GM19324 (cell line): ENCODE results near the gene PDGFRA.
"Not testable (repeated sequence)": the region's sequence is repeated elsewhere in the genome, so short reads cannot be mapped to it uniquely, and the experiment has no call there.

Experiments used
- ATAC-seq: cut with Tn5 transposase; IDR thresholded peaks from one replicate; pipeline ENCODE4 v1.9.1; 2021; ENCODE audit warnings: mild to moderate bottlenecking, moderate library complexity; ENCODE audit not compliant: unreplicated experiment, low FRiP score

Gene PDGFRA

DNA sequence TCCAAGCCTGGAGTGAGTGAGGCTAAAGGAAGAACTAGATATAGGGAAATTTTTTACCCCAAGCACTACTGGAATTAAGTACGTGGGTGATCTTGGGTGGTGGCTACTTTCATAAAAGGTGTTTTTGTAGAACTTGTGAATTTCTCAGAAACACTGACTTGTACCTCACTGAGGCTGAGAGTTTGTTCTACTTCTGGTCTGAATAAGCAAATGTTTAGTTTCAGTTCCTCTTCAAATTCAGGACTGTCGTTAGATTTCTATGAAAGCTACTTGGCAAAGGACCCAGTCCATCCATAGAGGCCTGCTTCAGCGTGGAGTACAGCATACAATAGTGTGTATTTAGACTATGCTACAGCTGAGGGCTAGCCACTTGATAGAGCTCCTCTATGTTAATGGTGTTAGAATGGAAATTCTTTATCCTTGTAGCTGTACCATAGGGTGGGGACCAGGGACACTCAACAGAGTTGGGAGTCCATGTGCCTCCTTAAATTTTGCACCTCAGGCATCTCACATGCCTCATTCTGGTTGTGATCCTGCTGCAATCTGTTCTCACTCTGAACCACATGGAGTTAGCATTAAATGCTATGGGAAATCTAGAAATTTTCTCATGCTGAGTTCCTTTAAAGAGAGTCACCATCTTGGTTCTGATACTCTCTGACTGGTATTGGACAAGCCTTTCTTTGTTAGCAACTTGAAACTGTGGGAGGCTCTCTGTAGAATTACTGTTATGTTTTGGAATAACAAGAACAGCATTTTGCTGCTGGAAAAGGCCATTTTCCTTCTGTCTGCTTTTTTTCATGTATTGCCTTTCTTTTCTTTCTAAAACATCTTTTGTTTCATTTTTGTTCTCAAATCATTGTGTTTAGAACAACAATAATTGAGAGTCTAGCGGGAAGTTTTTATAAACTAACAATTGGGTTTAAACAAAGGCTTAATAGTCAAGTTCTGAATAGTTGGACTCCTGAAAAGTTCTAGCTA lies 86.8 kb downstream of the PDGFRA start:
- ATAC-seq: peak; percentile 98

DNA sequence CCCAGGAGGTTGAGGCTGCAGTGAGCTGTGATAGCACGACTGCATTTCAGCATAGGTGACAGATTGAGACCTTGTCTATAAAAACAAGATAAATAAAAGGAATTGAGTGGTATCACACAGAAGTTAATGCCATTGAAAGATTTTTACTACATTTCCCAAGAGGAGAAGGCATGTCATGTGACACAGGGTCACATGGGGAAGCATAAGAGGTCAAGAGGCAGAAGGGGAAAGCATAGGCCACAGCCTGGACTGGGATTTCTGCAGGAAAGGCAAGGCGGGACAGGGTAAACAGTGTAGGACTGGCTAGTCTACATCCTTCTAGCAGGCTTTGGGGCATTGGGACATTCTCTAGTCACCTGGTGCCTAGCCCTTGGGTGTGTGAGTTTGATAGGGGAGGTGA lies 88.6 kb downstream of the PDGFRA start:
- ATAC-seq: no peak

DNA sequence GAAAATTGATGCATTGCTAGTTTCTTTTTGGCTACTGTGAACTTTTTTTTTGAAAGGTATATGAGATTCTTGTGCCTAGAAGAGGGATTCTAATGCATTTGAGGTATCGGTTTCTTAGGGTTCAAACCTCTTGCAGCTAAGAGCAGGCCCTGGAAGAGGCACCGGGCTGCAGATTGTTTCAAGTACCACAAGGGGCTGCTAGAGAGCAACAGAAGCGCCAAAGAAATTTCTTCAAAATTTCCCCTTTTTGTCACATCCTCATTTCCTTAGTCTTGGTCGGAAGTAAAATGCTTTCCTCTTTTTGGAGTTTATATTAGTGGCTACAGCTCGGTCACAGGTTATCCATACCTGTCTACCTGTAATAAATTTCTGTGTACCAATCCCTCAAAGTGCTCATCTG lies 89.8 kb downstream of the PDGFRA start:
- no peak for ATAC-seq

DNA sequence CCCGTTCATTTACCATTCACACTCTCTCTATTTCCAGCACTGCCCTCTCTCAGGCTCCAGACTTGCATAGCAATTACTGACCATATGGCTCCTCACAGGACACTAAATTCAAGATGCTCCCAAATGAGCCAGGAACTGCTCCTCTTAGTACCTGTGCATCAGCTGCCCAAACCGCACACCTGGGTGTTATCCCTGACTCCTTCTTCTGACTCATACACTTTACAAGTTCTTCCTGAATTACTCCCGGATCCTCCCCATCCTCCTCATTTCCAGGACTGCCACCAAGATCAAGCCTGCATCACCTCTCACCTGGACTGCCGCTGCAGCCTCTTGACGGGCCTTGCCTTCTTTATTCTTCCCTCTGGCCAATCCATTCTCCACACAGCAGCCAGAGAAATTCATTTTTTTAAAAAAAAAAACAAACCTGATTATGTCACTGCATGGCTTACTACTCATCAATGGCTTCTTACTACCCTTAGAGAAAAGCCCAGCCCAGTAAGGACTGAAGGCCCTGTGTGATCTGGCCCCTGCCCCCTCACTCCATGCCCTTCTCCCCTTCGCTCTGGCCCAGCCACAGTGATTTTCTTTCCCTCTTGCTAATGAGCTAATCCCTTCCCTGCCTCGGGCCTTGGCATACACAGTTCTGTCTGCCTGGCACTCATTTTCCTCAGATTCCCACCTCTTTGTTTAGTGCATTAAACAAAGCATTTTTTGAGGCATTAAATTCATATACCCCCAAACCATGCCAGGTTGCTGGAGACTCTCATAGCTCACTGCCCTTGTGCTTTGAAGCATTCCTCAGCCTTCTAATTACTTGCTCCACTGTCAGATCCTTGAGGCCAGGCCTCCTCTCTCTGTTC lies 92.0 kb downstream of the PDGFRA start:
- no peak for ATAC-seq

DNA sequence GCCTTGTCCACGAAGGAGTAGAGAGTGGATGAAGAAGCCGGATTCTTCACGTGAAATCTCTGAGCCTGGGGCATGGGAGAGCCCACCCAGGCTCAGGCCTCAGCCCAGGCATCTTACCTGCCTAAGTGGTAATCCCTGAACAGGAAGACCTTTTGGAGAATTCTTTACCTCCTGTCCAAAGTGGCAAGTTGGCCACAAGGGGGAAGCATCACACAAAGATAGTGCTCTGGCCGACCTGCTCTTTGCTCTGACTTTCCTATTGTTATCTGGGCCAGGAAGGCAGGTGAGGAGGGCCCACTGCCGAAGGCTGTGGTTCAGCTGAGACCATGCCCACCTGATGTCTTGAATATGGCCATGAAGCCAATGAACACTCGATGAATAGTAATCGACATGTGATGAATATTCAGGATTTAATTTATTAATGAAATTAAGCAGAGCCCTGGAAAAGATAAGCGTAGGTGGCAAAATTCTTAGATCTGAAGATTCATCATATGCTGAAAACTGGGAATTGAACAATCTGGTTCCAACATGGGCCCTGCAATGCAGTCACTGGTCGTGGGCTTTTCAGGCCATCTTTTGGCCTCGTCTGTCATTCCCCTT lies 93.8 kb downstream of the PDGFRA start:
- ATAC-seq: peak; percentile 78

DNA sequence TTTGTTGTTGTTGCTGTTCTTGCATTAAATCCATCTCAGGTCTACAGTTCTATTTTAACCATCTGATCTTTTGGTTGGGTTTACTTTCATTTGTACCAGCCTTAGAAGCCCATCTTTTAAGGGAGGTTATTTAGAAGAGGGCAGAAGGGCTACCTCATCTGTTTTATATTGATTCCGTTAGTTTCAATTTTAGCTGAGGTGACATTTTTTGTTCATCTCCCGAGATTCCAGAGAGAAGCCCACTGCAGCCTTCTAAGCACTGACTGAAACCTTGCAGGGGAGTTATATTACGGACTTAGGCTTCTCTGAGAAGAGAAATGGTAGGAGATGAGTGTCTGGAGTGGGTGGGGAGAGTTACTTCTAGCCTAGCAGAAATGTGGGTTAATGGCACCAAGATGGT lies 101.8 kb downstream of the PDGFRA start:
- no peak for ATAC-seq

DNA sequence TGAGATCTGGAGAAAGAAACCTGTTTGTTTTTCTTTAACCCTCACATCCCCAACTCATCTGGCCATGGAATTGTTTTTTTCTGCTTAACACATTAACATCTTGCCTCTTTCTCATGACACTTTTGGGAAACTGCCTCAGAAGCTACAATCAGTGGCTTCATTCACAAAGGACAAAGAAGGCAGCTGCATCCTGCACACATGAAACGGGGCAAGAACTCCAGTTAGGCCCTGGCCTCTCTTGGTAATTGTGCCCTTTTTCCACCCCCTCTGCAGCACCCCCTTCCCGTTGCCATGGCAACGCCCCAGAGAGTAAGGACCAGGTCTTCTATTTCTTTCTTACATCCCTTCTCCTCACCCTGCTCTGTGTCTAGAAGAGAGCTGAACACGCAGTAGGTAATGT lies 103.4 kb downstream of the PDGFRA start:
- no peak for ATAC-seq

DNA sequence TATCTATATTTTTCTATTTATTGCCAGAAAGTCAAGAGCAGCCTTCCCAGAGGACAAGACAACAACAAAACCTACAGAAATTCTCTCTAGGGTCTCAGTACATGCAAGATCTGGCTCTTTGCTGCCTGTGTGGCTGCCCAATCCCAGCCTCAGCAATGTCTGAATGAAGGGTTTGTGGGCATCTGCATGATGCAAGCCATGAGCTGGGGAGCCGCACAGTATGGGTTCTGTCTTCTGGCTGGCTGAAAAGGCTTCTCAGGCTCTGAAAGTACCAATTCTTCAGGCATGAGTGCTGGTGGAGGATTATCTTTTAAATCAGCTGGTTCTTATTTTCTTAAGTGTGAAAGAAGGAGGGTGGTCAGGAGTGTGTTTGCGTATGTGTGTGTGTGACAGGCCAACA lies 104.6 kb downstream of the PDGFRA start:
- ATAC-seq: no peak

DNA sequence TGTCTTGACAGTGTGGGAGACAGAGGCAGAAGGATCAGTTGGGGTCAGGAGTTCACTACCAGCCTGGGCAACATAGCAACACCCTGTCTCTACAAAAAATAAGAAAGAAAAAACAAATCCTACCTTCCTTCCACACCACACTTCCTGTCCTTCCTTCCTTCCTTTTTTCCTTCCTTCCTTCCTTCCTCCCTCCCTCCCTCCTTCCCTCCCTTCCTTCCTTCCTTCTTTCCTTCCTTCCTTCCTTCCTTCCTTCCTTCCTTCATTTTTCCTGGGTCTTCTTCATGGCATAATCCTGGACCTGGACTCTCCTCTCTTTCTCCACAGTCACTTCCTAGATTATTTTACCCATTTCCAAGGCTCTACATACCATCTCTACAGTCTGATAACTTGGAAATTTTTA lies 105.7 kb downstream of the PDGFRA start:
- not testable (repeated sequence) for ATAC-seq

DNA sequence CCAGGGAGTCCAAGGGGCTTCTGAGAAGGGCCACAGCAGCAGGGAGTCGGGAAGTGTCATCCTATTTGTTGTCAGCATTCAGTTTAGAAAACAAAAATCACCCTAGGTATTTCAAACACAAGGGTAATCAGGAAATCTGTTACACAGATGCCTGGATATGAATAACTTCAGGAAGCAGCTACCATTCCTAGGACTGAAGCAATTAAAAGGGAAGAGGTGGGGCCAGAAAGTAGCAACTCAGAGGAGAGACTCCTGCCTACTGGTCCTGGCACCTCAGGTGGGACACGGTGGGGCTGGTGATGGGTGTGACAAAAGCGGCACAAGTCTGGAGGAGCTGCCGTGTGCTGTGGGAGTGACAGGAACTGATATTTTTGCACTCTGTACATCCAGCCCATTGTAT lies 107.9 kb downstream of the PDGFRA start:
- ATAC-seq: no peak

DNA sequence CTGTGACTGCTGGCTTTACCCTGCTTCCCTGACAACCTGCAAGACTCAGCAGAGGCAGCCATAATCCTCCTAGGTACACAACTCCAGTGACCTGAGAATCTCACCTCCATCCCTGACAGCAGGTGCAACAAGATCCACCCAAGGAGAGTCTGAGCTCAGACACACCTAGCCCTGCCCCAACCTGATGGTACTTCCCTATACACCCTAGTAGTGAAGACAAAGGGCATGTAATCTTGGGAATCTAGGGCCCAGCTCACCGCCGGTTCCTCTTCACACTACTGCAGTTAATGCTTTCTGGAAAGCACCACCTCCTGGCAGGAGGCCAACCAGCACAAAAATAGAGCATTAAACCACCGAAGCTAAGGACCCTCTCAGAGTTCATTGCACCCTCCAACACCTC lies 113.0 kb downstream of the PDGFRA start:
- not testable (repeated sequence) for ATAC-seq
